GM13976 (cell line): ENCODE results near the gene MYORG.

Experiments used
- DNase-seq: peaks from one replicate; pipeline ENCODE4 v3.0.0; 2012; ENCODE audit warnings: low spot score
- CTCF ChIP-seq: IDR thresholded peaks from 2 replicates; pipeline ENCODE4 v1.5.1; 2012; ENCODE audit warnings: borderline replicate concordance, mild to moderate bottlenecking; ENCODE audit not compliant: insufficient read depth; ENCODE audit errors: extremely low read depth, missing control alignments, control extremely low read depth
- in situ Hi-C: fragments of 300-500 bp; cut with MboI; formaldehyde crosslinking; loops from one replicate; pipeline ENCODE4 v1.12.0; 2022; ENCODE audit warnings: low sequenced_read_pairs, mixed read lengths, inconsistent platforms; ENCODE audit not compliant: unreplicated experiment

Gene MYORG

DNA sequence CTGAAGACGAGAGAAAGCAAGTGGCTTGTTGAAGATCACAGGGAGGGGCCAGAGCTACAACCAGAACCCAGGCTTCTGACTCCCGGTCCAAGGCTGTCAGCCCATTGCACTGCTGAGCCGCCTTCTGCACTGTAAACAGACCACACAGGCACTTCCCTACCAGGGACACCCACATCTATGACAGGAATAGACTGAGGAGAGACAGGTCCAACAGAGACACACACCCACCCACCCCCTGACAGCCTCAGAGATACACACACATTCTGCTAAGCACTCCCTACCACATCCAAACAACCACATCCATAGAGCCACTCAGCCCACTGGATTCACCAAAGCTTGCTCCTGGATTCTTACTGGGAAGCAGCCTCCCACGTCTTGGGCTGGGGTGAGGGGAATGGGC is 23.0 kb upstream of the MYORG start:
- in situ Hi-C loops = loop anchor here (10.0 kb wide), 1 partner anchor 205 kb away; no protein-coding TSS in a partner anchor
- DNase-seq = no peak
- no peak for TF ChIP-seq CTCF

DNA sequence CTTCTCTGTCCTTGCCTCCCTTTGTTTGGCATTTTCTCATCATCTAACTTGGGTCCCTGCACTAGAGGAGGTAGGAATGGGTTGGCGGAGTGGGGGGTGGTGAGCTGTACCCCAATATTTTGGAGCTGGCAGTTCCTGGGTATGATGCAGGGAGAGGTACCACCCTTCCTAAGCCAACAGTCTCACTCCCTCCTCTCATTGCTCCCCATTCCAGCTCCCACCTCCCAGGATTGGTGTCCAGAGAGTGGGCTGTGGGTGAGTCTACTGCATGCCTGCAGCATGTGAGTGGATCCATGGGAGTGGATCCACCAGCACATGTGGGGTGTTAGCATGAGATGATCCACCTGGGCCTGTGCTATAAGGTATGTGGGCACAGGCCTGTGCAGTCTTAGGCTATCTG is 22.2 kb upstream of the MYORG start:
- TF ChIP-seq CTCF = no peak
- DNase-seq = no peak
- in situ Hi-C loops = no loop called here

GRCh38 chr9:34396276-34397214 is 19.8 kb upstream of the MYORG start:
- no peak for TF ChIP-seq CTCF
- in situ Hi-C loops = no loop called here
- no peak for DNase-seq

DNA sequence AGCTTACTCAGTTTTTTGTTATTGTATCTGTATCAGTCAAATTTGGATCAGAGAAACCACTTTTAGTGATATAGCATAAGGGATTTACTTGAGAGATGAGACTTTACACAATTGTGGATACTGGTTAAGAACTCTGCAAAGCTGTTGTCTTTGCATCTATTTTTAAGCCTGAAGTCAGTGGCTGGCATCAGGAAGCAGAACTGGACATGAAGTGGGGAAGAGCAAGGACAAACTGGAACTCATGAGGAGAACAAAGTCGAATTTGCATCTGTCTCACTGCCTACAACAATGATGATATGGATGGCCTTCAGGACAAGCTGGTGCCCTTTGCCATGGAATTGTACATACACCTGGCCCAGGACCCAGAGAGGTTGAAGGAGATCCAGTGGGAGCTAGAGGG is 15.8 kb upstream of the MYORG start:
- no peak for DNase-seq
- in situ Hi-C loops = no loop called here
- no peak for TF ChIP-seq CTCF

GRCh38 chr9:34387239-34387638 is 10.5 kb upstream of the MYORG start:
- in situ Hi-C loops = no loop called here
- no peak for DNase-seq
- no peak for TF ChIP-seq CTCF

DNA sequence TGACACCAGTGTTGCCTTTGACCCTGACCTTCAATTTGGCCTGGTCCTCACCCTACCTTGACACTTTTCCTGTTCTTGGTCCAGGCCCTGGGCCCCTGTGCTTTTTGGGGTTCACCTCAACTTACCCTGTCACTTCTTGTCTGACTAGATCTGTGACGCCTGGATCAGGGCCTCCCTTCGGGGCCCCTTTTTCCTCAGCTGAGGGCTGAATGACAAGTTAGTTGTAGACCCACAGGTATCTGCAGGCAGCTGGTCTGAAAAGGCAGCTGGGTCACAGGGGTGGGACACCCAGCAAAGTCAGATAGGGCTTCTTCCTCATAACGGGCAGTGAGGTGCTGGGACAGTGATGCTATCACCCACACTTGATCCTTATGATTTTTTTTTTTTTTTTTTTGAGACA is 10.0 kb upstream of the MYORG start:
- DNase-seq = no peak
- in situ Hi-C loops = no loop called here
- TF ChIP-seq CTCF = no peak
